ENCODE data around the gene BBC3.

GRCh38 chr19:47227352-47228167 is 3.4 kb downstream of the BBC3 start:
- TF ChIP-seq CTCF (IDR thresholded peaks at IDR 0.05) (no peak), POLR2A (IDR thresholded peaks at IDR 0.05) (peak in 1 of 2 donors; percentile 34)

All from Peyer's patch (tissue), 4 donors.